ENCODE measurements around the gene KIF5B.
"Not testable (repeated sequence)": the region's sequence is repeated elsewhere in the genome, so short reads cannot be mapped to it uniquely, and the experiment has no call there.

The KIF5B gene

GRCh38 chr10:31978156-31978483, 78.1 kb downstream of the KIF5B start:
- Histone ChIP-seq H3K9me3 (ENCODE audit: control insufficient read depth in 1 of 2, low read length in 2 of 2) (no peaks in the 10 kb centered on the region), H3K27me3 (ENCODE audit: low read depth, low read length) (no peaks in the 10 kb centered on the region), H3K36me3 (ENCODE audit: control insufficient read depth in 1 of 2, insufficient read depth in 2 of 2, low read length in 2 of 2) (no peaks in the 10 kb centered on the region), H3K27ac (ENCODE audit: low read length) (no peak overlapping the region), H3K4me3 (ENCODE audit: low read depth in 1 of 2, low read length in 2 of 2) (no peak overlapping the region), H3K4me1 (ENCODE audit: control insufficient read depth in 1 of 2, insufficient read depth in 2 of 2, low read length in 2 of 2) (no peaks in the 10 kb centered on the region)

GRCh38 chr10:31977440-31978155, 78.6 kb downstream of the KIF5B start:
- no peaks in the 10 kb centered on the region for H3K9me3 ChIP-seq (ENCODE audit: control insufficient read depth in 1 of 2, low read length in 2 of 2)
- no peaks in the 10 kb centered on the region for H3K36me3 ChIP-seq (ENCODE audit: control insufficient read depth in 1 of 2, insufficient read depth in 2 of 2, low read length in 2 of 2)
- peak overlapping the region; percentile 14 for H3K27ac ChIP-seq (ENCODE audit: low read length)
- H3K4me3 ChIP-seq (ENCODE audit: low read depth in 1 of 2, low read length in 2 of 2): no peak overlapping the region
- H3K27me3 ChIP-seq (ENCODE audit: low read depth, low read length): no peaks in the 10 kb centered on the region
- no peaks in the 10 kb centered on the region for H3K4me1 ChIP-seq (ENCODE audit: control insufficient read depth in 1 of 2, insufficient read depth in 2 of 2, low read length in 2 of 2)

GRCh38 chr10:31975157-31975765, 81.0 kb downstream of the KIF5B start:
- Histone ChIP-seq H3K9me3 (ENCODE audit: control insufficient read depth in 1 of 2, low read length in 2 of 2) (no peaks in the 10 kb centered on the region), H3K4me3 (ENCODE audit: low read depth in 1 of 2, low read length in 2 of 2) (no peak overlapping the region)

GRCh38 chr10:31974434-31975124, 81.6 kb downstream of the KIF5B start:
- H3K4me3 ChIP-seq (ENCODE audit: low read depth in 1 of 2, low read length in 2 of 2): no peak overlapping the region
- H3K27me3 ChIP-seq (ENCODE audit: low read depth, low read length): no peaks in the 10 kb centered on the region
- H3K36me3 ChIP-seq (ENCODE audit: control insufficient read depth in 1 of 2, insufficient read depth in 2 of 2, low read length in 2 of 2): no peaks in the 10 kb centered on the region
- no peaks in the 10 kb centered on the region for H3K4me1 ChIP-seq (ENCODE audit: control insufficient read depth in 1 of 2, insufficient read depth in 2 of 2, low read length in 2 of 2)
- no peaks in the 10 kb centered on the region for H3K9me3 ChIP-seq (ENCODE audit: control insufficient read depth in 1 of 2, low read length in 2 of 2)
- no peak overlapping the region for H3K27ac ChIP-seq (ENCODE audit: low read length)

More at GRCh38 chr10:31975157-31975765, 81.0 kb downstream of the KIF5B start:
- Histone ChIP-seq H3K4me1 (ENCODE audit: control insufficient read depth in 1 of 2, insufficient read depth in 2 of 2, low read length in 2 of 2) (no peaks in the 10 kb centered on the region), H3K36me3 (ENCODE audit: control insufficient read depth in 1 of 2, insufficient read depth in 2 of 2, low read length in 2 of 2) (no peaks in the 10 kb centered on the region), H3K27me3 (ENCODE audit: low read depth, low read length) (no peaks in the 10 kb centered on the region), H3K27ac (ENCODE audit: low read length) (no peak overlapping the region)

GRCh38 chr10:31972519-31973041, 83.6 kb downstream of the KIF5B start:
- H3K4me1 ChIP-seq (ENCODE audit: control insufficient read depth in 1 of 2, insufficient read depth in 2 of 2, low read length in 2 of 2): no peaks in the 10 kb centered on the region
- no peaks in the 10 kb centered on the region for H3K9me3 ChIP-seq (ENCODE audit: control insufficient read depth in 1 of 2, low read length in 2 of 2)
- no peak overlapping the region for H3K27ac ChIP-seq (ENCODE audit: low read length)

GRCh38 chr10:31969847-31970246, 86.4 kb downstream of the KIF5B start:
- not testable (repeated sequence) for H3K4me3 ChIP-seq (ENCODE audit: low read depth in 1 of 2, low read length in 2 of 2)

More at GRCh38 chr10:31972519-31973041, 83.6 kb downstream of the KIF5B start:
- Histone ChIP-seq H3K27me3 (ENCODE audit: low read depth, low read length) (no peaks in the 10 kb centered on the region), H3K4me3 (ENCODE audit: low read depth in 1 of 2, low read length in 2 of 2) (no peak overlapping the region), H3K36me3 (ENCODE audit: control insufficient read depth in 1 of 2, insufficient read depth in 2 of 2, low read length in 2 of 2) (no peaks in the 10 kb centered on the region)

GRCh38 chr10:31963589-31963980, 92.6 kb downstream of the KIF5B start:
- Histone ChIP-seq H3K9me3 (ENCODE audit: control insufficient read depth in 1 of 2, low read length in 2 of 2) (no peaks in the 10 kb centered on the region), H3K4me1 (ENCODE audit: control insufficient read depth in 1 of 2, insufficient read depth in 2 of 2, low read length in 2 of 2) (peaks cover 0 to 12% of the 10 kb centered on the region in 2 donors), H3K4me3 (ENCODE audit: low read depth in 1 of 2, low read length in 2 of 2) (no peak overlapping the region), H3K27me3 (ENCODE audit: low read depth, low read length) (no peaks in the 10 kb centered on the region), H3K27ac (ENCODE audit: low read length) (no peak overlapping the region), H3K36me3 (ENCODE audit: control insufficient read depth in 1 of 2, insufficient read depth in 2 of 2, low read length in 2 of 2) (no peaks in the 10 kb centered on the region)

More at GRCh38 chr10:31969847-31970246, 86.4 kb downstream of the KIF5B start:
- not testable (repeated sequence) for H3K36me3 ChIP-seq (ENCODE audit: control insufficient read depth in 1 of 2, insufficient read depth in 2 of 2, low read length in 2 of 2); H3K27ac ChIP-seq (ENCODE audit: low read length); H3K27me3 ChIP-seq (ENCODE audit: low read depth, low read length); H3K4me1 ChIP-seq (ENCODE audit: control insufficient read depth in 1 of 2, insufficient read depth in 2 of 2, low read length in 2 of 2); H3K9me3 ChIP-seq (ENCODE audit: control insufficient read depth in 1 of 2, low read length in 2 of 2)

- H3K9me3 ChIP-seq (ENCODE audit: control insufficient read depth in 1 of 2, low read length in 2 of 2): no peaks in the 10 kb centered on the region
- H3K4me1 ChIP-seq (ENCODE audit: control insufficient read depth in 1 of 2, insufficient read depth in 2 of 2, low read length in 2 of 2): peaks cover 0 to 12% of the 10 kb centered on the region in 2 donors
- no peaks in the 10 kb centered on the region for H3K27me3 ChIP-seq (ENCODE audit: low read depth, low read length)
- no peak overlapping the region for H3K27ac ChIP-seq (ENCODE audit: low read length)
- H3K4me3 ChIP-seq (ENCODE audit: low read depth in 1 of 2, low read length in 2 of 2): no peak overlapping the region
- H3K36me3 ChIP-seq (ENCODE audit: control insufficient read depth in 1 of 2, insufficient read depth in 2 of 2, low read length in 2 of 2): no peaks in the 10 kb centered on the region
These were observed 93.2 kb downstream of the KIF5B start for GRCh38 chr10:31962826-31963588.

- Histone ChIP-seq H3K9me3 (ENCODE audit: control insufficient read depth in 1 of 2, low read length in 2 of 2) (no peaks in the 10 kb centered on the region), H3K27ac (ENCODE audit: low read length) (no peak overlapping the region)
These were observed 94.7 kb downstream of the KIF5B start for GRCh38 chr10:31961277-31962074.

GRCh38 chr10:31959461-31960173, 96.6 kb downstream of the KIF5B start:
- peaks cover 0 to 12% of the 10 kb centered on the region in 2 donors for H3K4me1 ChIP-seq (ENCODE audit: control insufficient read depth in 1 of 2, insufficient read depth in 2 of 2, low read length in 2 of 2)
- no peaks in the 10 kb centered on the region for H3K9me3 ChIP-seq (ENCODE audit: control insufficient read depth in 1 of 2, low read length in 2 of 2)
- H3K4me3 ChIP-seq (ENCODE audit: low read depth in 1 of 2, low read length in 2 of 2): no peak overlapping the region
- H3K27ac ChIP-seq (ENCODE audit: low read length): no peak overlapping the region
- no peaks in the 10 kb centered on the region for H3K36me3 ChIP-seq (ENCODE audit: control insufficient read depth in 1 of 2, insufficient read depth in 2 of 2, low read length in 2 of 2)
- no peaks in the 10 kb centered on the region for H3K27me3 ChIP-seq (ENCODE audit: low read depth, low read length)

More at GRCh38 chr10:31961277-31962074, 94.7 kb downstream of the KIF5B start:
- Histone ChIP-seq H3K36me3 (ENCODE audit: control insufficient read depth in 1 of 2, insufficient read depth in 2 of 2, low read length in 2 of 2) (no peaks in the 10 kb centered on the region), H3K4me1 (ENCODE audit: control insufficient read depth in 1 of 2, insufficient read depth in 2 of 2, low read length in 2 of 2) (peaks cover 0 to 12% of the 10 kb centered on the region in 2 donors), H3K27me3 (ENCODE audit: low read depth, low read length) (no peaks in the 10 kb centered on the region), H3K4me3 (ENCODE audit: low read depth in 1 of 2, low read length in 2 of 2) (no peak overlapping the region)

All from muscle layer of duodenum (tissue), 2 donors.